Omental fat pad (tissue), 4 donors: ENCODE results near the gene MET. TPM values are rescaled to one million over a fixed set of nuclear protein-coding genes. Genes with fewer than 3 reads are reported as not detected.

Experiments used
- ATAC-seq: fragments of 150-250 bp; one replicate; pipeline ENCODE4 v1.9.1; 2016; ENCODE audit warnings: mild to moderate bottlenecking, moderate library complexity; ENCODE audit not compliant: low FRiP score
- DNase-seq: peaks from one replicate; pipeline ENCODE4 v3.0.0-alpha.2; 2019; ENCODE audit warnings: low spot score
- total RNA-seq, 4 donors: library from RNA; depleted of rRNA; stranded (reverse); fragments of >200 nt; gene quantifications; one replicate each; pipeline ENCODE4 v1.1.0, GENCODE V29; 2016
- TF ChIP-seq, protein P1 (sequence below), 3 donors: fragments of 450-650 bp; IDR thresholded peaks; one replicate each; pipeline ENCODE4 v1.5.1; 2016 to 2017; ENCODE audit warnings: antibody characterized with exemption in 3 of 3, mild to moderate bottlenecking in 3 of 3, moderate library complexity in 2 of 3

MET gene
- total RNA-seq, 4 donors from 2014 or later, result 24.9 to 92.4 (median 54.4) TPM

DNA sequence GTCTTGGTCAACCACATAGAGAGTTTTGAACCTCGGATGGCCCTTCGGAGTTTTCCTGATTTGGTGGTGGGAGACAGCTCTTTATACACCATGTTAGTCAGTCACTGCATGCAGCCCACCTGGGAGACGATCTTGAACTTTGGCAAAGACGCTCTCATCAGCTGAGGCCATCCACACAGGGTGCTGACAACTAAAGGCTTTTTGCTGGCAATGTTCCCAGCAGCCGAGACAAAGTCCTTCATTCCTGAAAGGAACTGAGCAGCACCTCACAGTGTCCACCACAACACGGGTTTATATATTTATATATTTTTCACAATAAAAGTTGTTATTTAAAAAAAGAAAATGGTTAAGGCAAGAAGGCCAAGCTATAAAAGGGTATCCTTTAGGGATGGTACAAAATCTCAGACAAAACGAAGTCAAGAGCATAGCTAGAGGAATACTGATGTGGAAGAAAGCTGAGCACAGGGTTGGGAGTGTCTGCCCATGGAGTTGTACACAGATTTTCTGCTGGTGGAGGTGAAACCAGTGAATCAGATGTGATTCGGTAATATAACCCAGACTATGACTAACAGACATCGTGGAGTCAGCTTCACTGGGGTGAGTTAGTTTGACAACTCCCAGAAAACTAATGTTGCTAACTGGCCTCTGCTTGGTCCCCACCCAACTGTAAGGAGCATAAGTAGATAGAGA, 163.0 kb downstream of the MET start:
- TF ChIP-seq, protein P1, sequence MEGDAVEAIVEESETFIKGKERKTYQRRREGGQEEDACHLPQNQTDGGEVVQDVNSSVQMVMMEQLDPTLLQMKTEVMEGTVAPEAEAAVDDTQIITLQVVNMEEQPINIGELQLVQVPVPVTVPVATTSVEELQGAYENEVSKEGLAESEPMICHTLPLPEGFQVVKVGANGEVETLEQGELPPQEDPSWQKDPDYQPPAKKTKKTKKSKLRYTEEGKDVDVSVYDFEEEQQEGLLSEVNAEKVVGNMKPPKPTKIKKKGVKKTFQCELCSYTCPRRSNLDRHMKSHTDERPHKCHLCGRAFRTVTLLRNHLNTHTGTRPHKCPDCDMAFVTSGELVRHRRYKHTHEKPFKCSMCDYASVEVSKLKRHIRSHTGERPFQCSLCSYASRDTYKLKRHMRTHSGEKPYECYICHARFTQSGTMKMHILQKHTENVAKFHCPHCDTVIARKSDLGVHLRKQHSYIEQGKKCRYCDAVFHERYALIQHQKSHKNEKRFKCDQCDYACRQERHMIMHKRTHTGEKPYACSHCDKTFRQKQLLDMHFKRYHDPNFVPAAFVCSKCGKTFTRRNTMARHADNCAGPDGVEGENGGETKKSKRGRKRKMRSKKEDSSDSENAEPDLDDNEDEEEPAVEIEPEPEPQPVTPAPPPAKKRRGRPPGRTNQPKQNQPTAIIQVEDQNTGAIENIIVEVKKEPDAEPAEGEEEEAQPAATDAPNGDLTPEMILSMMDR (IDR thresholded peaks at IDR 0.05), result no peak
- no peak for DNase-seq
- no peak for ATAC-seq

DNA sequence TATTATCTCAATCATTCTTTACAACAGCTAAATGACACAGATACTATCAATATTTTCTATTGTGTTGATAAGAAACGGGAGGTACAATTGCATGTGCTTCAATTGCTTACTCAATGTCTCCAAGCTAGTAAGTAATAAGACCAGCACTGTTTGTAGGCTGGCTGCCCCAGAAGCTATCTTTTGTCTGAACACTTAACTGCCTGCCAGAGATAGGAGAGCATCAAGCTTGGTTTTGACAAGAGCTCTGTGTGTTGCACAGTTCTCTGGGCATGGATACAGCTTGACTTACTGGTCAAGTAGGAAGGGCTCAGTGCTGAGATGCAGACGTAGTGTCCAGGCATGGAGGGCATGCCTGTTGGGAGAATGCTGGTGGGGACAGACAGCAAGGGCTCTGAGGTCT, 164.1 kb downstream of the MET start:
- DNase-seq, result no peak
- TF ChIP-seq, protein P1 (IDR thresholded peaks at IDR 0.05), result no peak
- no peak for ATAC-seq

- ATAC-seq, result no peak
- TF ChIP-seq, protein P1 (IDR thresholded peaks at IDR 0.05), result no peak
- no peak for DNase-seq
These were observed 164.9 kb downstream of the MET start for GRCh38 chr7:116836911-116837310.

DNA sequence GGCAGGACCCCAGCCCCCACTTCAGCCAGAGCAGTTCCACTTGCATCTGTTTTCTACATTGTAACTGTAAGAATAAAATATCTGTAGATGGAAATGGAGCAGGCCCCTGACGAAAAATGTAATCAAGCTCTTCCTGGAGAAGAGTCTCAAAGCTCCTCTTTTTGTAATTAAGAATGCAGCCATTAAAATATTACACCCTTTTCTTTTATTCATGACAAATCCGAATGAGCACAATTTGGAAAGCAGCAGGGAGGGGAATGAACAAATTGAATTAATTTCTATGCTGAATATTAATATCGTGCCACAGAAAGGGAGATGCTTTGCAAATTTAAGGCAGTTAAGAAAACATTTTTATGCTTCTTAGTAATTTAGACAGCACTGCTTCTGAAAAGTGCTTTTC, 165.6 kb downstream of the MET start:
- ATAC-seq (no peak), DNase-seq (no peak)
- TF ChIP-seq, protein P1 (IDR thresholded peaks at IDR 0.05), result no peak

- ATAC-seq (no peak), DNase-seq (no peak)
- TF ChIP-seq, protein P1 (IDR thresholded peaks at IDR 0.05), result no peak
These were observed 168.3 kb downstream of the MET start for GRCh38 chr7:116840256-116840655.

GRCh38 chr7:116842371-116842770, 170.4 kb downstream of the MET start:
- TF ChIP-seq, protein P1 (IDR thresholded peaks at IDR 0.05), result no peak
- DNase-seq (no peak), ATAC-seq (no peak)

GRCh38 chr7:116843378-116843777, 171.4 kb downstream of the MET start:
- TF ChIP-seq, protein P1 (IDR thresholded peaks at IDR 0.05), result no peak
- ATAC-seq, result no peak
- DNase-seq, result no peak
